HL-60 (cell line): ENCODE measurements around the gene CAMK1D.

Experiments used
- CTCF ChIP-seq: IDR thresholded peaks from one replicate; pipeline ENCODE4 v1.5.1; 2011; ENCODE audit warnings: low read length, control low read depth, inconsistent platforms; ENCODE audit not compliant: insufficient read depth
- GABPA ChIP-seq: IDR thresholded peaks from 2 replicates; pipeline ENCODE4 v1.6.1; 2012; ENCODE audit warnings: low read depth
- POLR2AphosphoS5 ChIP-seq: IDR thresholded peaks from 2 replicates; pipeline ENCODE4 v1.6.1; 2012; ENCODE audit warnings: low read depth

DNA sequence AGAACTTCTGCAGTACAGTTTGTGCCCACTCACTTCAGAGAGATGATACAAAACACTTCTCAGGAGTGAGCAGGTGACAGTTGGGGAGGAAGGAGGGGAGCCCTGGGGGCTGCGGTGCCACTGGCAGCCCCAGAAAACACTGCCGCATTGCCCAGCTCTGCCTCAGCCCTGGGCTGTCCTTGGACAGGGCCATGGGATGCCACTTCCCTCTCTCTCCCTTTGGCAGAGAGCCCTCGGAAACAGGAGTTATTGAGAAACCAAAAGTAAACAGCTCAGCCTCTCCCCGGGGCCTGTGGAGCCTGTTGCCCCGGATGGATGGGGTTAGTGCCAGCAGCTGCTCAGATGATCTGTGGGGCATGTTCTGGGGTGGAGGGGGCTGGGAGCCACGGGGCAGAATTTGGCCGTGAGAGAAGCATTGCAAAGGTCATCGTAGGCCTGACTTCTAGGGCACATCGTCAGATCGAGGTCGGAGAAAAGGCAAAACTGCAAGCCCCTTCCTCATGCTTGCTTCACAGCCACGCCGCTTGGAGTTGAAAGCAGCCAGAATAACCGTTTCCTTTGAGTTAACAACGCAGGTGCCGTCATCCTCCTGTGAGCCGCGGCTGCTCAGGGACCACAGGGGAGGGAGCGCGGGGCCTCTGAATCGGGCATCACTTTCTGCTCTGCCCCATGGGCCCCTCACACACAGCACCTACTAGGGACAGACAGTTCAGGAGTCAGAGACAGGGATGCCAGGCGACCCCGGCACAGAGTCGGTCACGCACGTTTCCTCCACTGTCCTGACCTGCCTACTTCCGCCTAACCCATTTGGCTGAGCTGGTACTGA, 256.4 kb downstream of the CAMK1D start:
- TF ChIP-seq CTCF (no peak), GABPA (no peak), POLR2AphosphoS5 (no peak)
